Activated gamma-delta T cell treated with anti-CD3 and anti-CD28 coated beads, Interleukin-2, amount 50 U/mL, for 16 hours (primary cell): Measurements from ENCODE around the gene SLC7A14.

Experiments
- DNase-seq: peaks from one replicate; pipeline ENCODE4 v3.0.0-alpha.2; 2020; ENCODE audit warnings: low read depth

The SLC7A14 gene

DNA sequence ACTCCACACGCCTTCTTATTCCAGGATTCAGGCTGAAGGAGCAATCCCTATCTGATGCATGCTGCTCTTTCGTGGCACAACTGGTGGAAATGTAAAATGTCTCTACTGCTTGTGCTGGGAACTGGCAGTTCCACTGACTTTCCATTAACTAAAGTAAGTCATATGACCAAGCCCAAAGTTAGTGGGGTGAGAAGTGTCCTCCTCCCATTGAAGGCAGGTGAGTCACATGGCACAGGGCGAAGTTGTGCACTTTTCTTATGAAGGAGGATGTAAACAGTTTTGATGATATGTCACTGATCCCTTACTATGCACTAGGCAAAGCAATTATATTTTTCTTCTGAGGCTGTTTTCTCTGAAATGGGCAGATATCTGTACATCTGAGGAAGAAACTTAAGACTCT, 51.6 kb downstream of the SLC7A14 start:
- DNase-seq = no peak

DNA sequence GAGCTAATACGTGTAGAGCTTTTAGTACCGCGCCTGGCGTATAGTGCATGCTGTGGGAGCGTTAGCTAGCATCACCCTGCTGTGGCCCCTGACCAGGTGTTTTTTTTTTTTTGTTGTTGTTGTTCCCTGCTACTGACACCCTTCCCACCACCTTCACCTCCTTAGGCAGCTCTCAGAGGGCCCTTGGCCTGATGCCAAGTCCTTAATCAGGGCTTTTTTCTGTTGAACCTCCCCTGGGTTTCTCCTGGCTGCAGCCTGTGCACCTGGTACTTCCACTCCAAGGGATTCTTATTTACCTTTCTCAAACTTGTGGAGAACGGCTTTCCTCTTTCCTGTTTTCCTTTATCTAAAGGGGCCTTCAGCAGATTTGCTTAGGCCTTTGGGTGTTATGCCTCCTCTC, 53.3 kb downstream of the SLC7A14 start:
- no peak for DNase-seq

DNA sequence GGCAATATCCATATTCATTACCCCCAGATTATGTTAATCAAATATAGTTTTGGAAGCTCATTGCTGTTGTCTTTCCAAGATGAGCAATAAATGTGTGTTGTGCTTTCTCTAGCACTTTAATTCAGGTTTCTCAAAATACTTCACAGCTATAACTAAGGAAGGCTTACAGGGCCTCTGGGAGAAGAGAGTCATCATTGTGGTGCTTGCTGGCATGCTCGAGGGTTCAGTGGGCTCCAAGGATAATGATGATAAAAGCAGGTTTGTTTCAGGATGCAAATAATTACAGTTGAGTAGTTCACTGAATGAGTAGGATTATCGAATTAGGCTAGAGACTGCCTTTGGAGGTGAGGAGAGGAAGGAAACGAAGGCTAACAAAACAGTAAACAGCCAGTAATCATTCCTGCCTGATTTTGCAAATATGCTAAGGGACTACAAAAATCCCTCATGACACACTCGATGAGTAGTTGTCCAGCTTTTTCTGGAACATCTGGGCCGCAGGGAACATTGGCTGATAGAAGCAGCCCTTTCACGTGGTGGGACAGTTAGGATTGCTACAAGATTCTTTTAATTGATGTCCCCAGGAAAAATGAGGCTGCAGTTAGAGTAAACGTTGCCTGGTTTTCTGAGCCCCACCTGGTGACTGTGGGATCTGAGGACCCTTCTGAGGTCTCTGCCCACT, 54.1 kb downstream of the SLC7A14 start:
- DNase-seq = no peak

DNA sequence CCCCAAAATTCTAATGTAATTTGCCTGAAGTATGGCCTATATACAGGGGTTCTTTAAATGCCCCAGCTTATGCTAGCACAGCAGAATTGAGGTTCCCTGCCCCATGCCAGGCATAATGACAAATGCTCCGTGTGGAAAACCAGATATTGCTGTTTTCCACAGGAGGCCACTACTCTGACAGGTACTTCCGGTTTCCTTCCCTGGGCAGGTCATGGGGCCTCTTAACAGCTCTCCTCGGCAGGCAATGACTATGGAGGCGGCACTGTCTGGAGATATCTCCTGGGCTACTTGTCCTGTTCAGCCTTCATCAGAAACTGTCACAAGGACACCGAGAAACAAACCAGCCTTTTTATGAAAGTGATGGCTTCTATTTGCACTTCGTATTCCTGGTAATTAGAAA, 54.8 kb downstream of the SLC7A14 start:
- no peak for DNase-seq

DNA sequence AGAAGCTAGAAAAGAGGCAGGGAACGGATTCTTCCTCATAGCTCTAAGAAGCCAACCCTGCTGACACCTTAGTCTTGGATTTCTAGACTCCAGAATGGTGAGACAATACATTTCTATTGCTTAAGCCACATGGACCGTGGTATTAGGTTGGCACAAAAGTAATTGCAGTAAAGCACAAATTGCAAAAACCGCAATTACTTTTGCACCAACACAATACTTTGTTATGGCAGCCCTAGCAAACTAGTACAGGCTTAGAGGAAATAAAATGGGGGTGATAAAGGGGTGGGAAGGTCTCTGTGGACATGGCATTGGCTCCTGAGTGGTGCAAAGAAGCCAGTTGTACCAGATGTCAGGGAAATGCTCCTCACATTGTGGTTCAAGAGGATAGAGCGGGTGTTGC, 56.0 kb downstream of the SLC7A14 start:
- no peak for DNase-seq

DNA sequence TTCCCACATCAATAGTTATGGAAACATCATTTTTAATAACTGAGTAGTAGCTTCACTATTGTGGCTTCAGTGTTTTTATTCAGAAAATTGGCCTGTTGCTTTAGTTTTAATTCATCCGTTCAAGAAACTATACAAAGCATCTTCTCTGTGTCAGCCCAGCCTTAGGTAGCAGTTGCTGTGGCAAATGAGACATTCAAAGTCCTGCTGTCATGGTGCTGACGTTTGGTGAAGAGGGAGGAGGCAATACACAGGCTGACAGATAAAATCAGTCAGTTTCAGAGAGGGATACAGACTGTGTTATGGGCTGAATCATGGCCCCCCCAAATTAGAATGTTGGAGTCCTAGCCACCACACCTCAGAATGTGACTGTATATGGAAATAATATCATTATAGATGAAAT, 56.5 kb downstream of the SLC7A14 start:
- no peak for DNase-seq

DNA sequence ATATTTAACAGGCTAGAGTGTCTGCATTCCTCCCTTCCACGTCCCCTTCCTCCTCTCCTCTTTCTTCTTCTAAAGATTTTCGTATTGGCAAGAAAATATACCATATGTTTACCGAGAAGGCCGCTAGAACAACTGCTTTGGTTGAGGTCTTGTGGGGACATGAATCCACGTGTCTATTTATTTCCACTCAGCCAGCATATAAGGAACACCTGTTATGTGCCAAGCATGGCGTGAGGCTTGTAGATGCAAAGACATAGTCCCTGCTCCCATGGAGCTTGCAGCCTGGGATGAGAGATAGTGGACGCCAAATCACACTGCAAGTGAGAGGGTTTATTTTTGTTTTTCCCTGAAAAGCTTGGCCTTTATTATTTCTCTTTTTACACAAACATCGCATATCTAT, 57.1 kb downstream of the SLC7A14 start:
- no peak for DNase-seq

DNA sequence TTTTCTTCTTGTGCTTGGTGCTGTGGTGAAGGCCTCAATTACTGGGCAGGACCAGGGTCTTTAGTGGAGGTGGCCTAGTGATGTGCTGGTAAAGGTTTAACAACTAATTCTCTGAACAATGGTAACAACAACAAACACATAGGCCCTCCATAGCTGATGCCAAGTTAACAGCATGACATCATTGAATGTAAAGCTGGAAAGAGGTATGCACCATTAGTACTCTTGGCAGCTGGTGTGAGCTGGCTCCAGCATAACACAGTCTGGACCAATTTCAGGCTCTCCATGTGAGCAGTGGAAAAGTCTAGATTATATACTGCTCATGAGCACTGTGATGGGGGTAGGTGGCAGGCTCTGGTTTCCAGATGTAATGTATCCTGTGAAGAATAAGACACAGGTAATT, 61.8 kb downstream of the SLC7A14 start:
- DNase-seq = no peak

DNA sequence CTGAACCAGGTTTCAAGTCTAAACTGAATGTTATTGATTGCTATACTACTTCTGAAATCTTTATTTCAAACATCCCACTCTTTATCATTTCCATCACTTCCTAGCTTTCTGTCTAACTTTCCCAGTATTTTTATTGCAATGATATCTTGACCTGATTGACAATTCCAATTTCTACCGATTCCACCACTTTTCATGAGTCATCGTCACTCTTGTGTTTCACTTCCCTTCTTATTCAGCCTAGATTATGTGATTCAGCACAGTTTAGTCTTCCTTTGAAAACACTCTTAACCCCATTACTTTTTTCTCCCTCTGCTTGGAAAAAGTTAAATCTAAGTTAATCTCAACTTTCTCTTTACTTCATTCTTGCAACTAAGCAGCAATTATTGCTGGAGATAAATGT, 62.6 kb downstream of the SLC7A14 start:
- DNase-seq = no peak

DNA sequence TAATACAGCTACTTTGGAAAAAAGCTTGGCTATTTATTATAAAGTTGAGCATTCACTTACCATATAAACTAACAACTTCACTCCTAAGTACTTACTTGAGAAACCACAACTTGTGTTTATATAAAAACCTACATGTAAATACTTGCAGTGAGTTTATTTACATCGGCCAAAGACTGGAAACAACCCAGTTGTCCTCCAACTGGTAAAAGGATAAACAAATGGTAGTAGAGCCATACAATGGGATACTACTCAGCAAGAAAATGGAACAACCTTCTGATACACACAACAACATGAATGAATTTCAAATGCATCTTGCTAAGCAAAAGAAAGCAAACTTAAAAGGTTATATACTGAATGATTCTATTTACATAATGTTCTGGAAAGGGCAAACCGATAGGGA, 63.7 kb downstream of the SLC7A14 start:
- DNase-seq = no peak

DNA sequence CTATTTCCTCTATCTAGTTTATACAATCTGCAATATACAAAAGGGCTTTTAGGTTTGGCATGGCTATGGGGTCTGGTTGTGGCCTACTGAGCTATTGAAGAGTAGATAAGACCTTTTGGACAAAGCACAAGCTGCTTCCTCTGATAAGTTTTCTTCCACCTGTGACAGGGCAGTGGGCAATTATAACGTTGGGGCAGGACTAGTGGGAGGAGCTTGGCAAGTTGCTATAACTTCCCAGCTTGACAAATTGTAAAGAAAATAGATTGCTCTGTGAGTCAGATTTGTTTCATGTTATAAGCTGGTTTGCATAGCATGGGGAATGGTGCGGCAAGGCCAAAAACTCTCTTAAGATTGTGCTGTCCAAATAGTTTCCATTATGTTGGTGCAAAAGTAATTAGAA, 64.9 kb downstream of the SLC7A14 start:
- DNase-seq = no peak

DNA sequence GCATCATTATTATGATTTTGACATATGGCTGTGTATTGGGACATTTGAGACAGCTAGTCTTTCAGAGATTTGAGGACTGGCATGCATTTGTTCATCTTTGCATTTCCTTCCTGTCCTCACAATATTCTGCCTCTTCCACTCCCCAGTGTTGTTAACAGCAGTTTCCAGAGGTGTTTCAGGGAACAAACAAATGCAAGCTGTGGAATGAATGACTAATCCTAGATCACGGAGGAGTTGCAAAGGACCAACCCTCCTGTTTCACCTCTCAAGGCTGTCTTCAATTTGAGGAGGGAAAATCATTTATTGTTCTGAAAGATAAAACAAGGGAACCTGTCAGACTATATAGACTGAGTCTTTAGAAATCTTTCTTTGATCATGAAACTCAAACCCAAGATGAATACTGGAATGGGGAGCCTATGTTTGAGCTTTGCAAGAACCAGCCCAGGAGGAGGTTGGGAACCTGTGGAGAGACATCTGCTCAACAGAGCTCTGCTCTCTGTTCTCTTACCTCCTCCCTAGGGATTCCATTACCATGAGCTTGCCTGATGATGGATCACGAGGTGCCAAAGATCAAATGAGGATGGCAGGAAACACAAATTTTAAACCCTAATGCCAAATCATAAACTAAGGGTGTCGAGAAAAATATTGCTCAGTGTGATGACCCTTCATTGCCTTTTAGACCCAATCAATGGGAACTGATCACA, 68.5 kb downstream of the SLC7A14 start:
- no peak for DNase-seq

DNA sequence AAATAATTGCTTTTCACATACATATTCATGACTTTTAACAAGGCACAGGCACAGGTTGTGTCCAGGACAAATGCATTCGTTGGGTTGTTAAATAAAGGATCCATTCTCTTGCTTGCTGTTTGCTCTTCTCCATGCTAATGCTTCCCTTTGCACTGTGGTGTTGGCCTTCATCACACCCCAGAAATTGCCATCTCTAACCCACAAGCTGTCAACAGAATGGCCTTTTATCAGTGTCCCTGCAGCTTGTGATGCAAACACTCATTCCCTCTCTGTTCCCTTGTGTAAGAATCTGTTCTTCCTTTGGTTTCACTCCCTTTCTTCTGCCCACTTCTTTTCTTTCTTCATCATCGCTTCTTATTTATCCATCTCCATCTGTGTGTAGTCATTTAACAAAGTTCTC, 72.2 kb downstream of the SLC7A14 start:
- DNase-seq = no peak

DNA sequence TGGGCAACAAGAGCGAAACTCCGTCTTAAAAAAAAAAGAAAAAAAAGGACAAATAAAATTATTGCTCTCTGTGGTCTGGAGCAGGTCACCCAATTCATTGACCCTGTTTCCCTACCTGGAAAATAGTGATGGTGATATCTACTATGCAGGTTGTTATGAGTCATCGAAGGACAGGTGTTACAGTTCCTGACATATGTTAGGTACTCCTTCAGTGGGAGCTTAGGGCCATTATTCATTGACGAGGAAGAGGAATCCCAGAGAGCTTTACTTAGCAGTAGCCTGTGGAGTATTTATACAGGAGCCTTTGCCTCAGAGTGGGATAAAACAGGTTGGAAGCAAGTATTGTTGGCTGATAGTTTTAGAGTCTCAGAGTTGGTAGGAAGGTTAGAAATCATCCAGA, 74.5 kb downstream of the SLC7A14 start:
- DNase-seq = no peak

DNA sequence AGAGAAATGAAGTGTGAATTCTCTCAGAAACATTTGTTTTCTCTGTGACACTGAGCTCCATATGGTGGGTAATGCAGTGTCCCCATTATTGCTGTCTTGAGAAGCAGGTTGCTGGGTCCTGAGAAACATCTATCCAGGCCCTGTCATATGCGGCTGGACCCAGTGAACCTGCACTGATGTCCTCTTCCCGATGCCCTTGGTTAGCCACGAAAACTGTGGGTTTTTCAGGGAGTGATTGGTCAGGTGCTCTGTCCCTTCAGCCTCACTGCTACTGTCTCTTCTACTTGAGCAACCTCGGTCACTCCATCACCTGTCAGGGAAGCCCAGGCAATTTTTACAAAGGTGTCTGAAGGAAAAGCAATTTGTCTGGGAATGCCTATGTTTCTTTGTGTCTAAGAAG, 77.0 kb downstream of the SLC7A14 start:
- no peak for DNase-seq

DNA sequence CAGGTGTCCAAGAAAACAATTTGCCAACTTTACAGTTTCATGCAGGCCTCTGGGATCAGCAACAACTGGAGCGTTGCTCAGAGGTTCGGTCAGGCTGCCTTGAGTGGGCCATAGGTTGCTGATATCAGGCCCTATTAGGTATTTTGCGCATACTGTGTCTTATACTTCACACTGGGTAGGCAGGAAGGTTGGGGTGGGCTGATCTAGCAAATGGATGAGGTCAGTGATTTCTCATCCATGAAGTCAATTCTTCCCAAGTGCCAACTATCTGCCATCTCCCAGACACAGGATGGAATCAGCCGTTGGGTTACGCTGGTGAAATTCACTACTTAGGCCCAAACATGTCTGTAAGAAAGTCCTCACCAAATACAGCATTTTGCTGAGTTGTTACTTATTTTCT, 77.6 kb downstream of the SLC7A14 start:
- DNase-seq = no peak

DNA sequence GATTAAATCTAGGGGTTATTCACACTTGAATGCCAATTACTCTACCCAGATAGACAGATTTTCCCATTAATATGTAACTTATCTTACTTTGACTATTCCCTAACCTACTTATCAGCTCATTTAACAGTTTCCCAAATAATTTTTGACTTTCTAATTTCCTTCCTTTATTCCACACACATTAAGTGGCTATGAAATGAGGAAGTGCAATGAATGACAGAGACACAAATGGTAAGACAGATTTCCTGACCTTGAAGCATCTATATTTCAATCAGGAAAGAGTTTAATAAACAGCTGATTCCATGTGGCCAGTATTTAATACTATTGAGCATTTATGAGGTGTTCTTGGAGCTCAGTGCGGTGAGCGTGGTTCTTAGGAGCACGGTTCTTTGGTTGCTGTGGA, 78.8 kb downstream of the SLC7A14 start:
- no peak for DNase-seq

DNA sequence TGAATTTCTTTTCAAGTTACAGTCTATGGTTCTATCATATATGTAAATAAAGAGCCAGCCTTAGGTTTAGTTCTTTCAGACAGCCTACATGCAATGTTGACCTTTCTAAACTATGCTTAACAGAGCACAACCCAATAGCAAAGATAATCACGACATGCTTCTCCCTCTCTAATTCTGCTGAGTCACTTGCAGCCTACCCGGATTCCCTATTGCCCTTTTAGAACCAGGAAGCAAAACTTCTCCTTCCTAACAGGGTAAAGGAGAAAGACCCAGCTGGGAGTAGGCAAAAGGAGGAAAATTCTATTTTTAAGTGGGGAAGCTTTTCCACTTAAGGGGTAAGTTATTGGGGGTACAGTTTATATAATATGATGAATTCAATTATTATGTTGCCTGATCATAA, 79.3 kb downstream of the SLC7A14 start:
- no peak for DNase-seq

DNA sequence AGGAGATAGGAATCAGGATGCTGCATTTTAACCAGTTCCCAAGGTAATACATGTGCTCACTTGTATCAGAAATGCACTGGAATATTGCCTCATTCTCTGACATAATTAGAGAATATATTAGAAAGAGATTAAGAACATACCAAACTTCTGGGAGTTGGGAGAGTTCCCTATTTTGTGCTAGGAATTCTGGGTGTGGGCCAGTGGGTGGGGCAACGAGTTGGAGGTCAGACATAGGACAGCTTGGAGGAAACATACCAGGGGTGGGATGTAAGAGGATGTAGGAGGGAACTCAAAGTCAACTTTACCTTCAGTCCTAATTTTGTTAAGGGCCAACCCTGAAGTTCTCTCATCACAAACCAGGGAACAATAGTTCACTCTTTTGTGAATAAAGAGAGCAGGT, 83.6 kb downstream of the SLC7A14 start:
- DNase-seq = no peak

DNA sequence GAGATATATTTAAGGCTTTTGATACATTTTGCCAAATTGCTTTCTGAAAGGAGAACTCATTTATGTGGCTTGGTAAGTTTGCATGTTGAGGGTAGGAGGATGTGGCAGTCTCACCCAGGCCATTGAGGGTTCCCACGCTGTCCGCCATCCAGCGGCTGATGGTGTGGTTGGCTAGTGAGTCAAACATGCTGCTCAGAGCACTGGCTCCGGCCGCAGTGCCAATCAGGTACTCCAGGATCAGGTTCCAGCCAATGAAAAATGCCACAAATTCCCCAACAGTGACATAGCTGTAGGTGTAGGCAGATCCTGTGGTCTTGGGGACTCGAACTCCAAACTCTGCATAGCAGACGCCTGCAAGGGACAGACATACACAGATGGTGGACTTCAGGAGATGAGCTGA, 84.9 kb downstream of the SLC7A14 start:
- DNase-seq = no peak

DNA sequence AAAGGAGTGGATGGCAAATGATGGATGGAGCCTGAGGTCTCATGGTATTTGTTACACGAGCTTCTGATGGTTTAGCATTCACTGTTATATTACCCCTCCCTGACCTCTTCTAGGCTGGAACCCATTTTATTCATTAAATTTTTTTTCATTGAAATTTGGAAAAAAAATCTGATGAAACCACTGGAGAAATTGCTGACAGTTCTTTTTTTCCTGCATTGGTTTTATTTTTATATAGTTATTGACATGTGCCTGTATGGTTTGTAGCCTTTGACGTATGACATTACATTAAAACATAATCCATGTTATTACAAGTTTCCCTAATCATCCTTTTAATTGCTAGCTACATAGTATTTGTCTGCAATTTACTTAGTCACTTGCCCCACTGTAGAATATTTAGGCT, 85.4 kb downstream of the SLC7A14 start:
- no peak for DNase-seq

DNA sequence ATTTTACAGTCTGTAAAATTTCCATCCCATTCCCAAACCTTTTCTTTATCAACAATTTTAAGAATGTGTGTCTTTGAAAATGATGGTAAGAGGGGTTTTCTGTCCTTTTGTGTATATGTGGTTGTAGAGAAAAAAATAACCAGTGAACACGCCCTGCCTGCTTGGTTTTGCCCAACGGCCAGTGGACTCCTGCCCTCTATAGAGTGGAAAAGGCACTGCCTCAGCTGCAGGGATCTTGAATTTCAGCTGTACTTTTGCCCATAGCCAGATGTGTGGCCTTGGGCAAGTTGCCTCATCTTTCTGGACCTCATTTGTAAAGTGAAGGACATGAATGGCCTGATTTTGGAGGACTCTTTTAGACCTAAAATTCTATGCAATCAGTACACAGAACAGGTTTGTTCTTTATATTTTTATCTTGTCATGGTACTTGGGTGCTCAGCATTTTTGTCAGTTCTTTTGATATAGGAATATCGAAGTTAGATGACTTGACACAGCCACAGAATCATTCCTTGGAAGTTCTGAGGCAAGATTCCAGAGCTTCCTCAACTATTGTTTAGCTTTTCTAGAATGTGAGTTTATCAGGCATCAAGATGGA, 86.2 kb downstream of the SLC7A14 start:
- no peak for DNase-seq

DNA sequence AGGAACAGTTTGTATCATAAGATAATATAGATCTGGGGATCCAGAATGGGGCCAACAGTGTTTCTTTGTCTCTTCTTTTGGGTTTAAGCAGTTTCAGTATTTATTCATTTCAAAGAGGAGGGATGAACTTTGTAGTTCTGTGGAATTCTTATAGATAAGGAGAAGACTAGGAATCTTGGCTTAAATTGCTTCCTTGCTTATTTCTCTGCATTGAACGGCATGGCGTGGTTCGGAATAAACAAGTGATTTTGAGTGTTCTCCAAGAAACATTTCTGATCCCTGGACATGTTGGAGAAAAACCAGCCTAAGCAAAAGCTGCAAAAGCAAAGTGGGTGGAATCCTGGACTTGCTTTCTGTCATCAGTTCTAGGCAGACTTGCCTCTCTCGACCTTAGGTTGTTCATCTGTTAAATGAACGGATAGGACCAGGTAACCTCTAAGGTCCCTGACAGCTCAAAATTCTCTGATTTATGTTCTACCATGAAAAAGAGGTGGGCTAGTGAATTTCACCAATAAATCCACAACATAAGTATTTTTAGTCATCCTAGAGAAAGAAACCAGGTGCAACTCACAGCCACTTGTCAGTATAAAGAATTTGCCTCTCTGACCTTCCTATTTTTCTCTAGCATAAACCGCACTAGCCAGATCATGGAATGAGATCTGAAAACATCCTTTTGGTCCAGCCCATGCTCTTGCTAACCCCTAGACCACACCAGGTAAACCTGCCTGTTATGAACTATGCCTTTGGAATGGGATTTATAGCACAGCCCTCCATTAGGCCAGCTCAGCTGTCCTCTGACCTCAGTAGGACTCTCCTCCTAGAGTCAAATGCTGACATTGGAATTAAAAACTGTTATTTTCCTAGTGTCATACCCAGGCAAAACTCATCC, 88.4 kb downstream of the SLC7A14 start:
- DNase-seq = no peak
